Psoas muscle (tissue), 8 donors: ENCODE data around the gene SYNM. TPM values are rescaled to one million over a fixed set of nuclear protein-coding genes. Genes with fewer than 3 reads are reported as not detected.
A peak's percentile ranks its signal among the peaks of the same experiment; 100 is the strongest.

Experiments
- ATAC-seq, 4 donors: fragments of 200-7000 bp; cut with Tn5 transposase; one replicate each; pipeline ENCODE4 v1.9.1; 2020; ENCODE audit warnings: moderate library complexity in 3 of 4, mild to moderate bottlenecking in 2 of 4
- DNase-seq, 2 donors: peaks; one replicate each; pipeline ENCODE4 v3.0.0-alpha.2; 2020
- H3K27ac ChIP-seq: fragments of 200-600 bp; one replicate; pipeline ENCODE4 v1.8.0; 2022
- H3K27me3 ChIP-seq, 3 donors: fragments of 200-600 bp in 1 of 3; one replicate each; pipeline versions ENCODE4 v1.6.1 to v1.8.0; 2013 to 2022; ENCODE audit warnings: low read length in 2 of 3, mild to moderate bottlenecking in 2 of 3, moderate library complexity in 1 of 3; ENCODE audit not compliant: insufficient read depth in 3 of 3
- H3K36me3 ChIP-seq, 2 donors: fragments of 200-600 bp in 1 of 2; one replicate each; pipeline versions ENCODE4 v1.6.1 to v1.8.0; 2013 to 2022; ENCODE audit warnings: low read depth in 1 of 2, mild to moderate bottlenecking in 1 of 2, moderate library complexity in 1 of 2; ENCODE audit not compliant: insufficient read depth in 1 of 2
- H3K4me1 ChIP-seq: fragments of 200-600 bp; one replicate; pipeline ENCODE4 v1.8.0; 2022
- H3K4me3 ChIP-seq: fragments of 200-600 bp; one replicate; pipeline ENCODE4 v1.8.0; 2022; ENCODE audit warnings: mild to moderate bottlenecking
- H3K9me3 ChIP-seq: fragments of 200-600 bp; one replicate; pipeline ENCODE4 v1.8.0; 2022
- WGBS, 3 donors: extraction: QIAGEN DNeasy Blood & Tissue Kit; methylation state at CpG; one replicate each; pipeline versions ENCODE4 v1.1.6 to v1.1.7; 2013; 5-methylcytosine and 5-hydroxymethylcytosine counted together
- intact Hi-C, 2 donors: fragments of 100-400 bp; cut with DNase I; formaldehyde crosslinking; loops; one replicate each; pipeline versions ENCODE4 v1.11.0 to v1.14.2; 2022
- polyA plus RNA-seq, 3 donors: library from polyadenylated mRNA; stranded (reverse); fragments of 200-250 nt; gene quantifications; one replicate each; pipeline ENCODE4 v1.2.3, GENCODE V29; 2013
- total RNA-seq, 4 donors: library from RNA; stranded (reverse); fragmentation: NEBNext Ultra II Directional in 2 of 4; extraction: Animal tissue kit (Norgen Biotek cat#: 25700) in 2 of 4; gene quantifications; one replicate each; pipeline versions ENCODE4 v1.2.1 to v1.2.4, GENCODE V29; 2021 to 2023
- TF ChIP-seq, protein P1 (sequence below): fragments of 200-600 bp; IDR thresholded peaks from one replicate; pipeline ENCODE4 v1.8.0; 2022; ENCODE audit warnings: antibody characterized with exemption
- donor health status: healthy with polysubstance abuse.
- donor health status: DM: no; HTN: no; CAD: no; lungs with moderate emphysema.
- donor health status: Bipolar disorder and iron deficiency.
- donor health status: healthy.
- donor health status: DM: yes; HTN: yes; CAD: no.
- donor health status: DM: no; HTN: no; CAD: no.
- donor health status: DM: no; HTN: no; CAD: no.
- donor health status: DM: yes; HTN: yes; CAD: no.

Gene SYNM
- total and polyA plus RNA-seq, 7 donors = 77.5 to 380 (median 291) TPM

- TF ChIP-seq, protein P1, sequence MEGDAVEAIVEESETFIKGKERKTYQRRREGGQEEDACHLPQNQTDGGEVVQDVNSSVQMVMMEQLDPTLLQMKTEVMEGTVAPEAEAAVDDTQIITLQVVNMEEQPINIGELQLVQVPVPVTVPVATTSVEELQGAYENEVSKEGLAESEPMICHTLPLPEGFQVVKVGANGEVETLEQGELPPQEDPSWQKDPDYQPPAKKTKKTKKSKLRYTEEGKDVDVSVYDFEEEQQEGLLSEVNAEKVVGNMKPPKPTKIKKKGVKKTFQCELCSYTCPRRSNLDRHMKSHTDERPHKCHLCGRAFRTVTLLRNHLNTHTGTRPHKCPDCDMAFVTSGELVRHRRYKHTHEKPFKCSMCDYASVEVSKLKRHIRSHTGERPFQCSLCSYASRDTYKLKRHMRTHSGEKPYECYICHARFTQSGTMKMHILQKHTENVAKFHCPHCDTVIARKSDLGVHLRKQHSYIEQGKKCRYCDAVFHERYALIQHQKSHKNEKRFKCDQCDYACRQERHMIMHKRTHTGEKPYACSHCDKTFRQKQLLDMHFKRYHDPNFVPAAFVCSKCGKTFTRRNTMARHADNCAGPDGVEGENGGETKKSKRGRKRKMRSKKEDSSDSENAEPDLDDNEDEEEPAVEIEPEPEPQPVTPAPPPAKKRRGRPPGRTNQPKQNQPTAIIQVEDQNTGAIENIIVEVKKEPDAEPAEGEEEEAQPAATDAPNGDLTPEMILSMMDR = no peak
- Histone ChIP-seq H3K36me3 (no peaks in the 10 kb centered on the region), H3K4me3 (no peak overlapping the region), H3K27me3 (no peaks in the 10 kb centered on the region), H3K27ac (peak overlapping the region; percentile 76), H3K4me1 (peaks cover 40% of the 10 kb centered on the region), H3K9me3 (no peaks in the 10 kb centered on the region)
- peak; percentile 92 to 95 (median 94) for ATAC-seq
- intact Hi-C loops = loop anchor here in 1 of 2 donors (5.0 kb wide), 1 partner anchor 37 kb away; the partner anchor contains the start of gene SYNM
- WGBS, 3 donors = 54 to 66% (median 55%) methylated on average over 7 of the region's 7 CpGs
- peak; percentile 89 to 93 for DNase-seq
Observed at GRCh38 chr15:99143655-99144610, 39.1 kb downstream of the SYNM start.

GRCh38 chr15:99145005-99145404 lies 40.1 kb downstream of the SYNM start:
- no peaks in the 10 kb centered on the region for H3K27me3 ChIP-seq
- TF ChIP-seq, protein P1 = no peak
- intact Hi-C loops = no loop called here
- H3K4me1 ChIP-seq = peaks cover 44% of the 10 kb centered on the region
- no peaks in the 10 kb centered on the region for H3K36me3 ChIP-seq
- peak overlapping the region; percentile 76 for H3K27ac ChIP-seq
- WGBS, 3 donors = 56 to 79% (median 56%) methylated on average over 10 of the region's 10 CpGs
- ATAC-seq (no peak), DNase-seq (no peak)
- no peaks in the 10 kb centered on the region for H3K9me3 ChIP-seq
- no peak overlapping the region for H3K4me3 ChIP-seq

GRCh38 chr15:99145778-99146177 lies 40.9 kb downstream of the SYNM start:
- DNase-seq = no peak
- TF ChIP-seq, protein P1 = no peak
- 64 to 87% (median 65%) methylated on average over 6 of the region's 6 CpGs for WGBS, 3 donors
- Histone ChIP-seq H3K27me3 (no peaks in the 10 kb centered on the region), H3K36me3 (no peaks in the 10 kb centered on the region), H3K4me1 (peaks cover 44% of the 10 kb centered on the region), H3K4me3 (no peak overlapping the region), H3K27ac (no peak overlapping the region), H3K9me3 (no peaks in the 10 kb centered on the region)
- intact Hi-C loops = no loop called here
- ATAC-seq = no peak

DNA sequence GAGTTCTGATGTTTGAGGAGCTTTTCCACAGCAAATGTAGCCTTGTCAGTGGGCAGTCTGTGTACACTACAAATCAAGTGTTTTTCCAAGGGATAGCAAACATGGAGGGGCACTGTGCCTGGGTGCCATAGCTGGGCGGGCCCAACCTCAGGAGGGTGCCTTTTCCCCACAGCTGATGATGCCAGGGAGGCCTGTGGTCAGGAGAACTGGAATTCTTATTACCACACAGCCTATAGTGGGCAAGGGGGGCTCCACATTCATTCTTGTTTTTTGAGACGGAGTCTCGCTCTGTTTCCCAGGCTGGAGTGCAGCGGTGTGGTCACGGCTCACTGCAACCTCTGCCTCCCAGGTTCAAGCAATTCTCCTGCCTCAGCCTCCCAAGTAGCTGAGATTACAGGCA lies 41.8 kb downstream of the SYNM start:
- Histone ChIP-seq H3K27me3 (no peaks in the 10 kb centered on the region), H3K4me3 (no peak overlapping the region), H3K27ac (peak overlapping the region; percentile 0), H3K4me1 (peaks cover 42% of the 10 kb centered on the region), H3K9me3 (no peaks in the 10 kb centered on the region), H3K36me3 (no peaks in the 10 kb centered on the region)
- TF ChIP-seq, protein P1 = no peak
- ATAC-seq = no peak
- intact Hi-C loops = no loop called here
- WGBS, 3 donors = 91 to 100% (median 95%) methylated on average over 5 of the region's 5 CpGs
- no peak for DNase-seq
